ENCODE measurements around the gene NCAM1. TPM values are rescaled to one million over a fixed set of nuclear protein-coding genes. Genes with fewer than 3 reads are reported as not detected.

NCAM1 gene
- total and polyA plus RNA-seq, 9 of the 15 experiments (the other 6 are each of a cell fraction or from before 2014, with no cell fraction given) = 0.09 to 0.23 TPM; not detected in 7

DNA sequence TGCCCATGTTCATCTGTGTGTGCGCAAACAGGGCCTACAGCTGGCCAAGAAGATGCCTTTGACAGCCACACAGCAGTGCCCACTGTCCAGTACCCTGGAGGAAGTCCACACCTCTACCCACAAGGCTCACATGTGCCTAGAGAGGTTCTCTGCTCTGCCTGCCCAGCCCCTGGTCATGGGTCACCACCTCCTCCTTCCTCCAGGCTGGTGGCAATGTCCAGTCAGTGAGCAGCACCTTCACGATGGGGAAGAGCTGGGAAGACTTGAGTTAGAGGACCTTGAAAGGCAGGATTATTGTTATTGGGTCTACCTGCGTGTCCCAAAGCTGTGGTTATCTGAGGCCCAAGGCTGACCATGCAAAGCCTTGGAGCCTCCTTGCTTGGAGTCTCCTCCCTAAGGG is 324.8 kb downstream of the NCAM1 start:
- 0% methylated on average over 3 of the region's 3 CpGs for WGBS (ENCODE audit: insufficient coverage, low coverage, missing lambda C conversion rate)
- no peak overlapping the region for H3K9ac ChIP-seq (ENCODE audit: insufficient read depth in 1 of 2, low read depth in 2 of 2, low read length in 2 of 2)
- CTCF ChIA-PET (ENCODE audit: low intra/inter-chr PET ratio) = interaction anchor here (0.9 kb wide), 1 partner anchor 76 kb away, joined by 3 read pairs; no protein-coding TSS in a partner anchor
- BruUV-seq (replicated peaks) = no TSS peak
- no peaks in the 10 kb centered on the region; the same call in 1 of the 2 replicates for H4K20me1 ChIP-seq (replicated peaks; ENCODE audit: control insufficient read depth, insufficient read depth, low read length)
- H3K36me3 ChIP-seq (ENCODE audit: control insufficient read depth, insufficient read depth, low read length) = no peaks in the 10 kb centered on the region
- ATAC-seq (no peak), FAIRE-seq (no peak), DNase-seq (ENCODE audit: extremely low read depth in 1 of 4, low spot score in 3 of 4) (no peak)
- POLR2A ChIA-PET = interaction anchor here (0.7 kb wide), 1 partner anchor 16 kb away, joined by 3 read pairs; no protein-coding TSS in a partner anchor
- H3K27ac ChIP-seq (ENCODE audit: extremely low read depth, low read depth, low read length) = no peak overlapping the region
- H3K4me3 ChIP-seq = no peak overlapping the region
- intact Hi-C loops (cut with micrococcal nuclease) = loop anchor here (5.0 kb wide), 2 partner anchors 999 to 1064 kb away; no protein-coding TSS in a partner anchor
- no peaks in the 10 kb centered on the region for H3K4me1 ChIP-seq (replicated peaks in 1 of 2; ENCODE audit: control insufficient read depth in 2 of 2, insufficient read depth in 2 of 2, low read length in 2 of 2)
- no peak overlapping the region for H2AFZ ChIP-seq (ENCODE audit: low read depth, low read length)
- H3K9me1 ChIP-seq (ENCODE audit: control insufficient read depth, insufficient read depth, low read length) = no peaks in the 10 kb centered on the region
- no peaks in the 10 kb centered on the region for H3K9me3 ChIP-seq (replicated peaks; ENCODE audit: control insufficient read depth, insufficient read depth, low read depth, low read length)
- no peaks in the 10 kb centered on the region for H3K79me2 ChIP-seq (ENCODE audit: control insufficient read depth, insufficient read depth, low read length)
- in situ Hi-C loops (cut with MboI) = loop anchor here (10.0 kb wide), 1 partner anchor 701 kb away; no protein-coding TSS in a partner anchor
- H3K4me2 ChIP-seq (ENCODE audit: insufficient read depth, low read length) = no peak overlapping the region
- peaks cover 0 to 36% of the 10 kb centered on the region in 2 experiments; a peak in 3 of 5 replicates for H3K27me3 ChIP-seq (ENCODE audit: control insufficient read depth in 2 of 2, insufficient read depth in 2 of 2, low read length in 2 of 2)
- TF ChIP-seq, protein P1, sequence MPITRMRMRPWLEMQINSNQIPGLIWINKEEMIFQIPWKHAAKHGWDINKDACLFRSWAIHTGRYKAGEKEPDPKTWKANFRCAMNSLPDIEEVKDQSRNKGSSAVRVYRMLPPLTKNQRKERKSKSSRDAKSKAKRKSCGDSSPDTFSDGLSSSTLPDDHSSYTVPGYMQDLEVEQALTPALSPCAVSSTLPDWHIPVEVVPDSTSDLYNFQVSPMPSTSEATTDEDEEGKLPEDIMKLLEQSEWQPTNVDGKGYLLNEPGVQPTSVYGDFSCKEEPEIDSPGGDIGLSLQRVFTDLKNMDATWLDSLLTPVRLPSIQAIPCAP (CRISPR knock-in tag; IDR thresholded peaks at IDR 0.05; ENCODE audit: borderline replicate concordance) = no peak
- TF ChIP-seq, protein P2, sequence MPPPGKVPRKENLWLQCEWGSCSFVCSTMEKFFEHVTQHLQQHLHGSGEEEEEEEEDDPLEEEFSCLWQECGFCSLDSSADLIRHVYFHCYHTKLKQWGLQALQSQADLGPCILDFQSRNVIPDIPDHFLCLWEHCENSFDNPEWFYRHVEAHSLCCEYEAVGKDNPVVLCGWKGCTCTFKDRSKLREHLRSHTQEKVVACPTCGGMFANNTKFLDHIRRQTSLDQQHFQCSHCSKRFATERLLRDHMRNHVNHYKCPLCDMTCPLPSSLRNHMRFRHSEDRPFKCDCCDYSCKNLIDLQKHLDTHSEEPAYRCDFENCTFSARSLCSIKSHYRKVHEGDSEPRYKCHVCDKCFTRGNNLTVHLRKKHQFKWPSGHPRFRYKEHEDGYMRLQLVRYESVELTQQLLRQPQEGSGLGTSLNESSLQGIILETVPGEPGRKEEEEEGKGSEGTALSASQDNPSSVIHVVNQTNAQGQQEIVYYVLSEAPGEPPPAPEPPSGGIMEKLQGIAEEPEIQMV (tag; conservative IDR thresholded peaks at IDR 0.05; ENCODE audit: low read depth) = no peak
- TF ChIP-seq ZFP1 (CRISPR knock-in tag; IDR thresholded peaks at IDR 0.05) = no peak
- TF ChIP-seq NFXL1 (CRISPR knock-in tag; IDR thresholded peaks at IDR 0.05) = no peak
- no peak for TF ChIP-seq KDM2B (CRISPR knock-in tag; IDR thresholded peaks at IDR 0.05)
- no peak for TF ChIP-seq XRCC4 (IDR thresholded peaks at IDR 0.05; ENCODE audit: extremely low read depth, insufficient read depth, insufficient read length)
- TF ChIP-seq, protein P3, sequence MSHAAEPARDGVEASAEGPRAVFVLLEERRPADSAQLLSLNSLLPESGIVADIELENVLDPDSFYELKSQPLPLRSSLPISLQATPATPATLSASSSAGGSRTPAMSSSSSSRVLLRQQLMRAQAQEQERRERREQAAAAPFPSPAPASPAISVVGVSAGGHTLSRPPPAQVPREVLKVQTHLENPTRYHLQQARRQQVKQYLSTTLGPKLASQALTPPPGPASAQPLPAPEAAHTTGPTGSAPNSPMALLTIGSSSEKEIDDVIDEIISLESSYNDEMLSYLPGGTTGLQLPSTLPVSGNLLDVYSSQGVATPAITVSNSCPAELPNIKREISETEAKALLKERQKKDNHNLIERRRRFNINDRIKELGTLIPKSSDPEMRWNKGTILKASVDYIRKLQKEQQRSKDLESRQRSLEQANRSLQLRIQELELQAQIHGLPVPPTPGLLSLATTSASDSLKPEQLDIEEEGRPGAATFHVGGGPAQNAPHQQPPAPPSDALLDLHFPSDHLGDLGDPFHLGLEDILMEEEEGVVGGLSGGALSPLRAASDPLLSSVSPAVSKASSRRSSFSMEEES (CRISPR knock-in tag; IDR thresholded peaks at IDR 0.05) = no peak
- TF ChIP-seq CBFA2T2 (conservative IDR thresholded peaks at IDR 0.05) = no peak
- no peak for TF ChIP-seq ZNF23 (CRISPR knock-in tag; IDR thresholded peaks at IDR 0.05)
- no peak for TF ChIP-seq CTBP1 (IDR thresholded peaks at IDR 0.05; ENCODE audit: borderline replicate concordance)
- TF ChIP-seq CSDE1 (IDR thresholded peaks at IDR 0.05) = no peak
- no peak for TF ChIP-seq ELF2 (CRISPR knock-in tag; IDR thresholded peaks at IDR 0.05)
- TF ChIP-seq, protein P4, sequence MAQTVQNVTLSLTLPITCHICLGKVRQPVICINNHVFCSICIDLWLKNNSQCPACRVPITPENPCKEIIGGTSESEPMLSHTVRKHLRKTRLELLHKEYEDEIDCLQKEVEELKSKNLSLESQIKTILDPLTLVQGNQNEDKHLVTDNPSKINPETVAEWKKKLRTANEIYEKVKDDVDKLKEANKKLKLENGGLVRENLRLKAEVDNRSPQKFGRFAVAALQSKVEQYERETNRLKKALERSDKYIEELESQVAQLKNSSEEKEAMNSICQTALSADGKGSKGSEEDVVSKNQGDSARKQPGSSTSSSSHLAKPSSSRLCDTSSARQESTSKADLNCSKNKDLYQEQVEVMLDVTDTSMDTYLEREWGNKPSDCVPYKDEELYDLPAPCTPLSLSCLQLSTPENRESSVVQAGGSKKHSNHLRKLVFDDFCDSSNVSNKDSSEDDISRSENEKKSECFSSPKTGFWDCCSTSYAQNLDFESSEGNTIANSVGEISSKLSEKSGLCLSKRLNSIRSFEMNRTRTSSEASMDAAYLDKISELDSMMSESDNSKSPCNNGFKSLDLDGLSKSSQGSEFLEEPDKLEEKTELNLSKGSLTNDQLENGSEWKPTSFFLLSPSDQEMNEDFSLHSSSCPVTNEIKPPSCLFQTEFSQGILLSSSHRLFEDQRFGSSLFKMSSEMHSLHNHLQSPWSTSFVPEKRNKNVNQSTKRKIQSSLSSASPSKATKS (CRISPR knock-in tag; IDR thresholded peaks at IDR 0.05) = no peak
- TF ChIP-seq, protein P5, sequence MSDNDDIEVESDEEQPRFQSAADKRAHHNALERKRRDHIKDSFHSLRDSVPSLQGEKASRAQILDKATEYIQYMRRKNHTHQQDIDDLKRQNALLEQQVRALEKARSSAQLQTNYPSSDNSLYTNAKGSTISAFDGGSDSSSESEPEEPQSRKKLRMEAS (CRISPR knock-in tag; IDR thresholded peaks at IDR 0.05) = no peak
- no peak for TF ChIP-seq MECOM (CRISPR knock-in tag; IDR thresholded peaks at IDR 0.05)
- TF ChIP-seq CAMTA2 (CRISPR knock-in tag; conservative IDR thresholded peaks at IDR 0.05) = no peak
- TF ChIP-seq, protein P6, sequence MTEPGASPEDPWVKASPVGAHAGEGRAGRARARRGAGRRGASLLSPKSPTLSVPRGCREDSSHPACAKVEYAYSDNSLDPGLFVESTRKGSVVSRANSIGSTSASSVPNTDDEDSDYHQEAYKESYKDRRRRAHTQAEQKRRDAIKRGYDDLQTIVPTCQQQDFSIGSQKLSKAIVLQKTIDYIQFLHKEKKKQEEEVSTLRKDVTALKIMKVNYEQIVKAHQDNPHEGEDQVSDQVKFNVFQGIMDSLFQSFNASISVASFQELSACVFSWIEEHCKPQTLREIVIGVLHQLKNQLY (CRISPR knock-in tag; conservative IDR thresholded peaks at IDR 0.05) = no peak

Measured in K562 (cell line).